Nephron progenitor cell (in vitro differentiated cells): ENCODE measurements around the gene ZCCHC17.
"Not testable (repeated sequence)": the region's sequence is repeated elsewhere in the genome, so short reads cannot be mapped to it uniquely, and the experiment has no call there.

Experiments
- DNase-seq: peaks from one replicate; pipeline ENCODE4 v3.0.0; 2021
- H3K27ac Mint-ChIP-seq: 2 replicates; pipeline ENCODE4 v1.8.0; 2021; ENCODE audit warnings: mild to moderate bottlenecking, moderate library complexity, mixed read lengths
- H3K27me3 Mint-ChIP-seq: 2 replicates; pipeline ENCODE4 v1.8.0; 2021; ENCODE audit warnings: mild to moderate bottlenecking, low read depth, mixed read lengths; ENCODE audit not compliant: poor library complexity
- H3K36me3 Mint-ChIP-seq: 2 replicates; pipeline ENCODE4 v1.8.0; 2021; ENCODE audit warnings: low read depth, mixed read lengths
- H3K4me1 Mint-ChIP-seq: 2 replicates; pipeline ENCODE4 v1.8.0; 2021; ENCODE audit warnings: mixed read lengths
- H3K4me3 Mint-ChIP-seq: 2 replicates; pipeline ENCODE4 v1.8.0; 2021; ENCODE audit warnings: mild to moderate bottlenecking, moderate library complexity, mixed read lengths
- H3K9me3 Mint-ChIP-seq: 2 replicates; pipeline ENCODE4 v1.8.0; 2021; ENCODE audit warnings: mild to moderate bottlenecking, moderate library complexity, mixed read lengths
- TF ChIP-seq, protein P1 (sequence below): fragments of 200-600 bp; sonication (generic); IDR thresholded peaks from 2 replicates; pipeline ENCODE4 v1.5.0; 2021; ENCODE audit warnings: antibody characterized with exemption

The ZCCHC17 gene

DNA sequence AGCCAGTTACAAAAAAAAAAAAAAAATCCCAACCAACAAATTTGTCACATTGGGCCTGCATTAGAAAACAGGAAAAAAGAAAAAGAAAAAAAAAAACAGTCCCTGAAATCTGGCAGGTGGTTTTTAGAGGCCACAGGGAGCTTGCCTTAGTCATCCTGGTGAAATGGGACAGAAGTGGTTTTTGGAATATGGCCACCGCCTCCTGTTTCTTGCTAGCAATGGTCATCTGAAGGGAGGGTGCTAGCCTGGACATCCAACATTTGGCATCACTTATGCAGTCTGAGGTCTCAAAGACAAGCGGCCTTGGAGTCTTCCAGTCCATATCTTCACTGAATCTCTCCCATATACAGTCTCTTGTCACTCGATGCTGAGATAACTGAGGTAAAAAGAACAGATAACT is 37.1 kb upstream of the ZCCHC17 start:
- H3K9me3 Mint-ChIP-seq: no peaks in the 10 kb centered on the region
- H3K4me1 Mint-ChIP-seq: no peaks in the 10 kb centered on the region
- TF ChIP-seq, protein P1, sequence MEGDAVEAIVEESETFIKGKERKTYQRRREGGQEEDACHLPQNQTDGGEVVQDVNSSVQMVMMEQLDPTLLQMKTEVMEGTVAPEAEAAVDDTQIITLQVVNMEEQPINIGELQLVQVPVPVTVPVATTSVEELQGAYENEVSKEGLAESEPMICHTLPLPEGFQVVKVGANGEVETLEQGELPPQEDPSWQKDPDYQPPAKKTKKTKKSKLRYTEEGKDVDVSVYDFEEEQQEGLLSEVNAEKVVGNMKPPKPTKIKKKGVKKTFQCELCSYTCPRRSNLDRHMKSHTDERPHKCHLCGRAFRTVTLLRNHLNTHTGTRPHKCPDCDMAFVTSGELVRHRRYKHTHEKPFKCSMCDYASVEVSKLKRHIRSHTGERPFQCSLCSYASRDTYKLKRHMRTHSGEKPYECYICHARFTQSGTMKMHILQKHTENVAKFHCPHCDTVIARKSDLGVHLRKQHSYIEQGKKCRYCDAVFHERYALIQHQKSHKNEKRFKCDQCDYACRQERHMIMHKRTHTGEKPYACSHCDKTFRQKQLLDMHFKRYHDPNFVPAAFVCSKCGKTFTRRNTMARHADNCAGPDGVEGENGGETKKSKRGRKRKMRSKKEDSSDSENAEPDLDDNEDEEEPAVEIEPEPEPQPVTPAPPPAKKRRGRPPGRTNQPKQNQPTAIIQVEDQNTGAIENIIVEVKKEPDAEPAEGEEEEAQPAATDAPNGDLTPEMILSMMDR: no peak
- H3K27ac Mint-ChIP-seq: no peak overlapping the region
- H3K27me3 Mint-ChIP-seq: no peaks in the 10 kb centered on the region
- DNase-seq: no peak
- H3K4me3 Mint-ChIP-seq: no peak overlapping the region
- peaks cover 58% of the 10 kb centered on the region for H3K36me3 Mint-ChIP-seq

DNA sequence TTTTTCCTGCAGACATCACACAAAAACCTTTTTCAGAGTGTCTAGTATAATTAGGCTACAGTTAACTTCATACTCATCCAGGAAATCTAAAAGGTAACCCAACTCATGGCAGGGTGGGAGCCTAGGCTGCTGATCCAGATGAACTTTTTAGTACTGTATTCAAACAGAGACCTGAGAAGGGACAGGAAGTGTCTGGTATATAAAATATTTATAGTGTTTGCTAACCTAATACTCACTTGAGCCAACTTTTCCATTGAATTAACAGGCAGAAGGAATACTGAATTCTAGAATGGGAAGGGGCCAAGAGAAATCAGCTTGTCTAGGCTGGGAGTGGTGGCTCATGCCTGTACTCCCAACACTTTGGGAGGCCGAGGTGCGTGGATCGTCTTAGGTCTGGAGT is 34.9 kb upstream of the ZCCHC17 start:
- peaks cover 4% of the 10 kb centered on the region for H3K4me1 Mint-ChIP-seq
- H3K9me3 Mint-ChIP-seq: no peaks in the 10 kb centered on the region
- H3K27me3 Mint-ChIP-seq: no peaks in the 10 kb centered on the region
- H3K36me3 Mint-ChIP-seq: peaks cover 73% of the 10 kb centered on the region
- H3K27ac Mint-ChIP-seq: no peak overlapping the region
- H3K4me3 Mint-ChIP-seq: no peak overlapping the region
- TF ChIP-seq, protein P1: no peak
- DNase-seq: no peak

DNA sequence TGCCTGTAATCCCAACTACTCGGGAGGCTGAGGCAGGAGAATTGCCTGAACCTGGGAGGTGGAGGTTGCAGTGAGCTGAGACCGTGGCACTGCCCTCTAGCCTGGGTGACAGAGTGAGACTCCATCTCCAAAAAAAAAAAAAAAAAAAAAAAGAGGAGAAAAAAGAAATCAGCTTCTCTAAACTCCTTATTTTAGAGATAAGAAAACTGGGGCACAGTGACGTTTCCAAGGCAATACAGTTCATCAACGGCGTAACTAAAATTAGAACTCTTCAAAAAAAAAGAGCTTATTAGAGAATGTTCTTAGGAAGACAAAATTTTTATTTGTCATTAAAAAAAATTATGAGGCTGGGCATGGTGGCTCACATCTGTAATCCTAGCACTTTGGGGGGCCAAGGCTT is 34.4 kb upstream of the ZCCHC17 start:
- H3K4me1 Mint-ChIP-seq, H3K9me3 Mint-ChIP-seq, H3K27me3 Mint-ChIP-seq, H3K27ac Mint-ChIP-seq, H3K4me3 Mint-ChIP-seq, DNase-seq: not testable (repeated sequence)
- peaks cover 73% of the 10 kb centered on the region for H3K36me3 Mint-ChIP-seq

DNA sequence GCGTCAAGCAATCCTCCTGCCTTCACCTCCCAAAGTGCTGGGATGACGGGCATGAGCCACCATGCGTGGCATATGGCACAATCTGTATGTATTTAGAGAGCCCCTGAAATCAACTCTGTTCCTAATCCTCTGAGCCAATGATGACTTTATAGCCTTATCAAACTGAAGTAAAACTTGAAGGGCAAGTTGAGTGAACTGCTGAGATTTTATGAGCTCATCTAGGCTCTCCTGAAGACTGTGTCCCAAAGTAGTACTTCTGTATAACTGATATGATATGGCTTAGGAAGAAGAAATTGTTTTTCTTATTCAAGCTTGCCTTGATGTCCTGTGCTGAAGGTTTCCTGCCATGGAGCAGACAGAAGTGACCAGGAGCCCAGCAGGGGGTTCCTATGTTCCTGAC is 33.4 kb upstream of the ZCCHC17 start:
- Mint-ChIP-seq H3K9me3 (no peaks in the 10 kb centered on the region), H3K4me3 (no peak overlapping the region), H3K4me1 (peaks cover 4% of the 10 kb centered on the region), H3K27me3 (no peaks in the 10 kb centered on the region), H3K36me3 (peaks cover 71% of the 10 kb centered on the region), H3K27ac (no peak overlapping the region)
- no peak for DNase-seq
- TF ChIP-seq, protein P1: no peak

DNA sequence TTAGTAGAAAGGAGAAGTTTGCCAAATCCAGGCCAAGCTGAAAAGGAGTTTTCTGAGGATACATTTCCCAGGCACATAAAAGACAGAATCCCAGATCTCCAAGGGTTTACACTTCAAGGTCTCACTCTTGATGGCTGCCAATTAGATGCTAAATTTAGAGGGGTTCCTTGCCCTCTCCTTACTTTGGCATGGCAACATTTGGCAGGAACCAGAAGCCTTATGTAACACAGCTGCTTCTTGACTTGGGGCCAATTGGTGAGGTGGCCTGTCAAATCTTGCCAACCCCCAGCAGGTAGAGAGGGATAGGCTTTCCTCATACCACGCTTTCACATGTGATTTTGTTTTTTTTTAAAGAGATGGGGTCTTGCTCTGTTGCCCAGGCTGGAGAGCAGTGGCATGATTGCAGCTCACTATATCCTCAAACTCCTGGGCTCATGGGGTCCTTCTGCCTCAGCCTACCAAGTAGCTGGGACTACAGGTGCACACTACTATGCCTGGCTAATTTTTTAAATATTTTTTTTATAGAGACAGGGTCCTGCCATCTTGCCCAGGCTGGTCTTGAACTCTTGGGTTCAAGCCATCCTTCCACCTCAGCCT is 31.9 kb upstream of the ZCCHC17 start:
- H3K4me1 Mint-ChIP-seq: peaks cover 4% of the 10 kb centered on the region
- H3K9me3 Mint-ChIP-seq: no peaks in the 10 kb centered on the region
- no peak overlapping the region for H3K4me3 Mint-ChIP-seq
- no peak for DNase-seq
- H3K36me3 Mint-ChIP-seq: peaks cover 70% of the 10 kb centered on the region
- no peak overlapping the region for H3K27ac Mint-ChIP-seq
- TF ChIP-seq, protein P1: no peak
- H3K27me3 Mint-ChIP-seq: no peaks in the 10 kb centered on the region

DNA sequence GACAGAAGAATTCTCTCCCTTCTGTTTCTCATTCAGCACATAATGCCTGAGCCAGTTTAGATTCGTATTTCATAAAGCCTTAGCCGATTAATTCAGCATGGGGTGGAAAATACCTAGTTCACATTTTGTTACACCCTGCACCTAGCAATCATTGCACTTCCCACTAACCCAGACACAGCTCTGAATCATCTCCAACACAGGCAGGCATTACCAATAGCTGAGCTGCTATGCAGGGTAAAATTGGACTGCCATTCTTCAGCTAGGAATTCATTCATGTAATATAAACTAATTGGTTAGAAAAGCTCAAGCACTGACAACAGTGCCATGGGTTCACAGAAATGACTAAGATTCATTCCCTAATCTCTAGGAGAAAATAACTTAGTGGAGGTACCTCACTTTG is 30.3 kb upstream of the ZCCHC17 start:
- no peak overlapping the region for H3K4me3 Mint-ChIP-seq
- H3K4me1 Mint-ChIP-seq: peaks cover 4% of the 10 kb centered on the region
- H3K27ac Mint-ChIP-seq: no peak overlapping the region
- TF ChIP-seq, protein P1: no peak
- peaks cover 74% of the 10 kb centered on the region for H3K36me3 Mint-ChIP-seq
- H3K27me3 Mint-ChIP-seq: no peaks in the 10 kb centered on the region
- DNase-seq: no peak
- no peaks in the 10 kb centered on the region for H3K9me3 Mint-ChIP-seq
